GM12865 (cell line): ENCODE results near the gene GPRIN3.
A peak's percentile ranks its signal among the peaks of the same experiment; 100 is the strongest.

Source experiments
- DNase-seq: peaks from one replicate; pipeline ENCODE4 v3.0.0; 2010; ENCODE audit warnings: low read depth
- H3K4me3 ChIP-seq: 2 replicates; pipeline ENCODE4 v1.5.1; 2011; ENCODE audit warnings: mild to moderate bottlenecking, low read depth, low read length, control low read depth
- CTCF ChIP-seq: IDR thresholded peaks from 2 replicates; pipeline ENCODE4 v1.5.1; 2011; ENCODE audit warnings: low read length, control low read depth, low read depth, inconsistent platforms; ENCODE audit not compliant: insufficient read depth; ENCODE audit errors: missing control alignments

GPRIN3 gene

GRCh38 chr4:89301003-89301402, 6.6 kb downstream of the GPRIN3 start:
- no peak for TF ChIP-seq CTCF
- no peak for DNase-seq
- H3K4me3 ChIP-seq: no peak overlapping the region

GRCh38 chr4:89300499-89300898, 7.1 kb downstream of the GPRIN3 start:
- DNase-seq: no peak
- no peak overlapping the region for H3K4me3 ChIP-seq
- TF ChIP-seq CTCF: no peak

GRCh38 chr4:89300060-89300459, 7.5 kb downstream of the GPRIN3 start:
- no peak for TF ChIP-seq CTCF
- DNase-seq: no peak
- H3K4me3 ChIP-seq: no peak overlapping the region

- no peak overlapping the region for H3K4me3 ChIP-seq
- TF ChIP-seq CTCF: no peak
- DNase-seq: no peak
Observed at GRCh38 chr4:89299153-89299791, 8.3 kb downstream of the GPRIN3 start.

GRCh38 chr4:89298788-89299152, 8.8 kb downstream of the GPRIN3 start:
- no peak for DNase-seq
- no peak overlapping the region for H3K4me3 ChIP-seq
- no peak for TF ChIP-seq CTCF

GRCh38 chr4:89298155-89298554, 9.4 kb downstream of the GPRIN3 start:
- DNase-seq: peak; percentile 23
- TF ChIP-seq CTCF: no peak
- H3K4me3 ChIP-seq: no peak overlapping the region

- no peak for TF ChIP-seq CTCF
- H3K4me3 ChIP-seq: no peak overlapping the region
- DNase-seq: no peak
Observed at GRCh38 chr4:89296896-89297295, 10.7 kb downstream of the GPRIN3 start.
